GM12878 (cell line): ENCODE results near the gene SEC11A.

ENCODE experiments used
- CTCF ChIP-seq, 3 experiments: IDR thresholded peaks in 2 of 3; conservative IDR thresholded peaks in 1 of 3; 2 replicates each; pipeline ENCODE4 v1.5.1; 2011; ENCODE audit warnings: low read depth in 3 of 3, low read length in 3 of 3, mild to moderate bottlenecking in 3 of 3, control low read depth in 2 of 3, moderate library complexity in 2 of 3, inconsistent platforms in 1 of 3, mixed read lengths in 1 of 3; ENCODE audit not compliant: control insufficient read depth in 2 of 3, insufficient read depth in 1 of 3; ENCODE audit errors: extremely low read depth in 1 of 3
- GABPA ChIP-seq: IDR thresholded peaks from 2 replicates; pipeline ENCODE4 v1.6.1; 2014; ENCODE audit warnings: antibody characterized with exemption, low read depth, mild to moderate bottlenecking, inconsistent platforms
- IRF4 ChIP-seq: IDR thresholded peaks from 2 replicates; pipeline ENCODE4 v1.6.1; 2011; ENCODE audit warnings: low read depth, low read length
- NKRF ChIP-seq: fragments of 450-650 bp; conservative IDR thresholded peaks from 2 replicates; pipeline ENCODE4 v1.6.1; 2017; ENCODE audit warnings: mild to moderate bottlenecking, moderate library complexity
- POLR2AphosphoS5 ChIP-seq: IDR thresholded peaks from 2 replicates; pipeline ENCODE4 v1.6.1; 2011; ENCODE audit warnings: mild to moderate bottlenecking, low read length, inconsistent platforms
- SIN3A ChIP-seq: IDR thresholded peaks from 2 replicates; pipeline ENCODE4 v1.6.1; 2012; ENCODE audit warnings: low read depth, low read length, improper control_type of control experiment
- SUZ12 ChIP-seq: fragments of 200-600 bp; sonication (generic); IDR thresholded peaks from one replicate; pipeline ENCODE4 v1.6.1; 2018; ENCODE audit warnings: antibody characterized with exemption, mild to moderate bottlenecking; ENCODE audit not compliant: unreplicated experiment
- YY1 ChIP-seq: IDR thresholded peaks from 2 replicates; pipeline ENCODE4 v1.6.1; 2011; ENCODE audit warnings: low read depth, mild to moderate bottlenecking, low read length

- no peak for TF ChIP-seq POLR2AphosphoS5
- no peak for TF ChIP-seq SIN3A
- TF ChIP-seq YY1: no peak
- no peak for TF ChIP-seq GABPA
- no peak for TF ChIP-seq NKRF
- no peak for TF ChIP-seq CTCF (IDR thresholded peaks at IDR 0.05 in 2 of 3, conservative IDR thresholded peaks at IDR 0.05 in 1 of 3; ENCODE audit: control insufficient read depth in 2 of 3, extremely low read depth in 1 of 3, insufficient read depth in 1 of 3, low read depth in 3 of 3, low read length in 3 of 3)
- TF ChIP-seq SUZ12: no peak
- TF ChIP-seq IRF4: no peak
Measured at GRCh38 chr15:84764585-84764984, 48.6 kb upstream of the SEC11A start.
